ENCODE data around the gene TSPOAP1.

DNA sequence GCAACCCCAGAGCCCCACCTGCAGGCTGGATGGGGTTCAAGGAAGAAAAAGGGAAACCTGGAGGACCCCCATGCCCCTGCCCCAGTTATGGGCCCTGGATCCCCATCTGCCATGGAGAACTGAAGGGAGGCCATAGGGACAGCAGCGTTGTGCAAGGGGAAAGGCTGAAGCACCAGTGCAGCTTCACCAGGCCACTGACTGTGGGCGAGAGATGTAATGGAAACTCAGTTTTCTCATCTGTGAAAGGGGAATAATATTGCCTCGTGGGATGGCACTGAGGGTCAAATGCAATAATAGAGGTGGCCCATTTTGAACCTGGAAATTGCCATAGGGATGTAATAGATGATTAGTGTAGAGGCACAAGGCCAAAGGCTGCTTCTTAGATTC, 9.9 kb upstream of the TSPOAP1 start:
- TF ChIP-seq, protein P1, sequence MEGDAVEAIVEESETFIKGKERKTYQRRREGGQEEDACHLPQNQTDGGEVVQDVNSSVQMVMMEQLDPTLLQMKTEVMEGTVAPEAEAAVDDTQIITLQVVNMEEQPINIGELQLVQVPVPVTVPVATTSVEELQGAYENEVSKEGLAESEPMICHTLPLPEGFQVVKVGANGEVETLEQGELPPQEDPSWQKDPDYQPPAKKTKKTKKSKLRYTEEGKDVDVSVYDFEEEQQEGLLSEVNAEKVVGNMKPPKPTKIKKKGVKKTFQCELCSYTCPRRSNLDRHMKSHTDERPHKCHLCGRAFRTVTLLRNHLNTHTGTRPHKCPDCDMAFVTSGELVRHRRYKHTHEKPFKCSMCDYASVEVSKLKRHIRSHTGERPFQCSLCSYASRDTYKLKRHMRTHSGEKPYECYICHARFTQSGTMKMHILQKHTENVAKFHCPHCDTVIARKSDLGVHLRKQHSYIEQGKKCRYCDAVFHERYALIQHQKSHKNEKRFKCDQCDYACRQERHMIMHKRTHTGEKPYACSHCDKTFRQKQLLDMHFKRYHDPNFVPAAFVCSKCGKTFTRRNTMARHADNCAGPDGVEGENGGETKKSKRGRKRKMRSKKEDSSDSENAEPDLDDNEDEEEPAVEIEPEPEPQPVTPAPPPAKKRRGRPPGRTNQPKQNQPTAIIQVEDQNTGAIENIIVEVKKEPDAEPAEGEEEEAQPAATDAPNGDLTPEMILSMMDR (IDR thresholded peaks at IDR 0.05): no peak
- no peak for TF ChIP-seq POLR2A (IDR thresholded peaks at IDR 0.05)
